NCI-H146 (cell line): Measurements from ENCODE around the gene CNPPD1.

ENCODE experiments used
- DNase-seq: peaks from one replicate; lab custom pipeline; 2025; lab: John Stamatoyannopoulos, UW

CNPPD1 gene

GRCh38 chr2:219160186-219161017 is 16.3 kb downstream of the CNPPD1 start, which contains the start of gene NHEJ1:
TSS of gene NHEJ1 (minus strand) at chr2:219160815. CDS start at chr2:219158362, 2,453 bp downstream.
- peak; percentile 86 for DNase-seq

- no peak for DNase-seq
Measured at GRCh38 chr2:219159771-219160185, 16.9 kb downstream of the CNPPD1 start.

GRCh38 chr2:219158586-219158985 is 18.1 kb downstream of the CNPPD1 start:
- DNase-seq: no peak

- DNase-seq: no peak
Measured at GRCh38 chr2:219158025-219158424, 18.7 kb downstream of the CNPPD1 start.

GRCh38 chr2:219157396-219157795 is 19.3 kb downstream of the CNPPD1 start:
- DNase-seq: no peak

GRCh38 chr2:219155054-219155644 is 21.6 kb downstream of the CNPPD1 start:
- DNase-seq: peak; percentile 76

- no peak for DNase-seq
Measured at GRCh38 chr2:219149667-219150066, 27.1 kb downstream of the CNPPD1 start.

- no peak for DNase-seq
Measured at GRCh38 chr2:219142329-219142728, 34.4 kb downstream of the CNPPD1 start.

GRCh38 chr2:219140722-219141121 is 36.0 kb downstream of the CNPPD1 start:
- no peak for DNase-seq

GRCh38 chr2:219133976-219134375 is 42.7 kb downstream of the CNPPD1 start:
- peak; percentile 18 for DNase-seq

GRCh38 chr2:219131744-219132143 is 45.0 kb downstream of the CNPPD1 start:
- no peak for DNase-seq

GRCh38 chr2:219131327-219131726 is 45.4 kb downstream of the CNPPD1 start:
- peak; percentile 31 for DNase-seq

GRCh38 chr2:219129589-219129988 is 47.1 kb downstream of the CNPPD1 start:
- DNase-seq: no peak

GRCh38 chr2:219128396-219128795 is 48.3 kb downstream of the CNPPD1 start:
- no peak for DNase-seq

- DNase-seq: no peak
Measured at GRCh38 chr2:219127037-219127635, 49.6 kb downstream of the CNPPD1 start.

GRCh38 chr2:219126555-219126954 is 50.2 kb downstream of the CNPPD1 start:
- no peak for DNase-seq

- no peak for DNase-seq
Measured at GRCh38 chr2:219125886-219126270, 50.8 kb downstream of the CNPPD1 start.

GRCh38 chr2:219125225-219125885 is 51.4 kb downstream of the CNPPD1 start:
- DNase-seq: no peak

- no peak for DNase-seq
Measured at GRCh38 chr2:219124381-219125110, 52.2 kb downstream of the CNPPD1 start.

- DNase-seq: no peak
Measured at GRCh38 chr2:219123356-219124135, 53.2 kb downstream of the CNPPD1 start.
